Endothelial cell of umbilical vein (primary cell): ENCODE results near the gene CPA3.

ENCODE experiments used
- EZH2 ChIP-seq: IDR thresholded peaks from 2 replicates; pipeline ENCODE4 v1.6.1; 2012; ENCODE audit warnings: borderline replicate concordance, low read depth, mild to moderate bottlenecking, moderate library complexity, low read length, inconsistent platforms; ENCODE audit not compliant: severe bottlenecking
- FOS ChIP-seq: IDR thresholded peaks from 2 replicates; pipeline ENCODE4 v1.6.1; 2011; ENCODE audit warnings: mild to moderate bottlenecking, low read length, moderate library complexity, borderline replicate concordance; ENCODE audit not compliant: insufficient read depth
- GATA2 ChIP-seq: IDR thresholded peaks from 2 replicates; pipeline ENCODE4 v1.7.0; 2011; ENCODE audit warnings: low read depth, mild to moderate bottlenecking, moderate library complexity, mixed read lengths, low read length; ENCODE audit not compliant: insufficient read length, insufficient read depth
- POLR2A ChIP-seq: IDR thresholded peaks from 2 replicates; pipeline ENCODE4 v1.6.1; 2012; ENCODE audit warnings: low read depth, mild to moderate bottlenecking, control low read depth, low read length
- POLR2AphosphoS5 ChIP-seq: IDR thresholded peaks from 2 replicates; pipeline ENCODE4 v1.6.1; 2012; ENCODE audit warnings: low read depth, mild to moderate bottlenecking, control low read depth, low read length, moderate library complexity; ENCODE audit not compliant: insufficient read depth
- TF ChIP-seq, protein P1 (sequence below), 2 donors: IDR thresholded peaks; 1 replicate in 1 of 2; 2 replicates in 1 of 2; pipeline ENCODE4 v1.5.1; 2011; ENCODE audit warnings: low read length in 2 of 2, mild to moderate bottlenecking in 2 of 2, moderate library complexity in 2 of 2, control low read depth in 1 of 2, inconsistent platforms in 1 of 2, low read depth in 1 of 2; ENCODE audit not compliant: insufficient read depth in 1 of 2; ENCODE audit errors: extremely low read depth in 1 of 2
- TF ChIP-seq, protein P2 (sequence below): IDR thresholded peaks from 2 replicates; pipeline ENCODE4 v1.6.1; 2011; ENCODE audit not compliant: insufficient read depth, insufficient read length

- TF ChIP-seq, protein P1, sequence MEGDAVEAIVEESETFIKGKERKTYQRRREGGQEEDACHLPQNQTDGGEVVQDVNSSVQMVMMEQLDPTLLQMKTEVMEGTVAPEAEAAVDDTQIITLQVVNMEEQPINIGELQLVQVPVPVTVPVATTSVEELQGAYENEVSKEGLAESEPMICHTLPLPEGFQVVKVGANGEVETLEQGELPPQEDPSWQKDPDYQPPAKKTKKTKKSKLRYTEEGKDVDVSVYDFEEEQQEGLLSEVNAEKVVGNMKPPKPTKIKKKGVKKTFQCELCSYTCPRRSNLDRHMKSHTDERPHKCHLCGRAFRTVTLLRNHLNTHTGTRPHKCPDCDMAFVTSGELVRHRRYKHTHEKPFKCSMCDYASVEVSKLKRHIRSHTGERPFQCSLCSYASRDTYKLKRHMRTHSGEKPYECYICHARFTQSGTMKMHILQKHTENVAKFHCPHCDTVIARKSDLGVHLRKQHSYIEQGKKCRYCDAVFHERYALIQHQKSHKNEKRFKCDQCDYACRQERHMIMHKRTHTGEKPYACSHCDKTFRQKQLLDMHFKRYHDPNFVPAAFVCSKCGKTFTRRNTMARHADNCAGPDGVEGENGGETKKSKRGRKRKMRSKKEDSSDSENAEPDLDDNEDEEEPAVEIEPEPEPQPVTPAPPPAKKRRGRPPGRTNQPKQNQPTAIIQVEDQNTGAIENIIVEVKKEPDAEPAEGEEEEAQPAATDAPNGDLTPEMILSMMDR (IDR thresholded peaks at IDR 0.05; ENCODE audit: extremely low read depth in 1 of 2, insufficient read depth in 1 of 2, low read depth in 1 of 2, low read length in 2 of 2) = no peak
- no peak for TF ChIP-seq EZH2
- TF ChIP-seq, protein P2, sequence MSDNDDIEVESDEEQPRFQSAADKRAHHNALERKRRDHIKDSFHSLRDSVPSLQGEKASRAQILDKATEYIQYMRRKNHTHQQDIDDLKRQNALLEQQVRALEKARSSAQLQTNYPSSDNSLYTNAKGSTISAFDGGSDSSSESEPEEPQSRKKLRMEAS = no peak
- no peak for TF ChIP-seq POLR2AphosphoS5
- no peak for TF ChIP-seq POLR2A
- no peak for TF ChIP-seq FOS
- no peak for TF ChIP-seq GATA2
Measured at GRCh38 chr3:148906667-148907066, 41.6 kb downstream of the CPA3 start.
